ENCODE data around the gene TBC1D2.

- TF ChIP-seq CTCF (conservative IDR thresholded peaks at IDR 0.05 in 1 of 2, IDR thresholded peaks at IDR 0.05 in 1 of 2; ENCODE audit: low read depth in 1 of 2, low read length in 2 of 2) (no peak), EZH2 (IDR thresholded peaks at IDR 0.05; ENCODE audit: low read length, missing control alignments) (no peak)
These were observed 20.3 kb downstream of the TBC1D2 start for GRCh38 chr9:98235126-98235525.

Measured in fibroblast of lung (primary cell).